CD4-positive, alpha-beta T cell treated with Interleukin-4 for 4 hours (primary cell): Measurements from ENCODE around the gene TTC9C.
"Not testable (repeated sequence)": the region's sequence is repeated elsewhere in the genome, so short reads cannot be mapped to it uniquely, and the experiment has no call there.

ENCODE experiments used
- DNase-seq: peaks from one replicate; pipeline ENCODE4 v3.0.0-alpha.2; 2020

The TTC9C gene

DNA sequence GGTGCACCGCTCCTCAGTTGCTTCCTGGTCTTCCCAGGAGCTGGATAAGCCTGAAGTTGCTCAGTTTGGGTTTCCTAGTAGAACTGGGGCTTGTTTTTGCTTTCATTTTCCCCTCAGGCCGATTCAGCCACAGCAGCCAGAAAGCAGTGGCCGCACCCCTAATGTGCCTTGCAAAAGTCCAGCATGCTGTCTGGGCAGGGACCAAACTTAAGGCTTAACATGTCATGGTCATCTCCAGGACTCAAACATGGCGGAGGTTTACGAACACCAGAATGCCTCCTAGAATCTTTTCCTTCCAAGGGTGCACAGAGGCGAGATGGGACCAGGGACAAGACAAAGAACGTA, 18.3 kb upstream of the TTC9C start:
- no peak for DNase-seq

DNA sequence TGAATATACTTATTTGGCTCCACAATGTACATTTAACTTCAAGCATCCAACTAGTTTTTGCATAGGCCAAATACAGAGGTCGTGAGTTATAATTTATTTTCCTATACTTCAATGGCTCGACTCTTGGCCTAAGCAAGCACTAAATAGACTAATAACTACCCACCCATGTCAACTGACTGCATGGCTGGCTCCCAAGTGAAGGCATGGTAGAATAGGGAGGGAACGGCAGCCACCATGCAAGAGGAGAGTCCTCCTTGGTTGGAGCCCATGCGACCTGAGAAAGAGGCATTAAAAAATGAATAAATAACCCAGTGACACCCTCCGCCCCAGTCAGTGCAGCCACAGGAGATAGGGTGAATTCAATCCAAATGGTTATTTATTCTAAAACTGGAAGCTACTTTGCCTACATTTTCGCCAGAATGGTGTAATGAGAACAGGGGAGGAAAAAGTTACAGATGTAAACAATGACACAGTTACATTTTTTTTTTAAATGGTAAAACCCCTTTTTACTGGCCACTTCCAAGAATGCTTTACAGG, 15.9 kb upstream of the TTC9C start:
- DNase-seq: no peak

DNA sequence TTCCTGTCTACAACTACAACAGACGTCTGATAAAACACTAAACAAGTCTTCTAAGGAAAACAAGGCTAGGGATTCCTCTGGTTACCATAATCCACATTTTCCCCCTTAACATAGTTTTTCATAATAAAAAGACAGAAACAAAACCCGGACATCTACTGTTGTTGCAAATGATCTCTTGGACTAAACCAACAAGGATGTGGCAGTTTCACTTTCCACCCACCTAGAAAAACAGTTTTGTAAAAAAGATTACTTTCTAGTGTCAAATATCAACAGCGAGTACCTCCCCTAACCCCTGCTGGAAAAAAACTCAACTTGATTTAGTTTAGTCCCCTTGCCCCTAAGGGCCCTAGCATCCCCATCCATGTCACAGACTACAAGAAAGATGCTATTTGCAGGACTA, 15.4 kb upstream of the TTC9C start:
- DNase-seq: peak; percentile 38

DNA sequence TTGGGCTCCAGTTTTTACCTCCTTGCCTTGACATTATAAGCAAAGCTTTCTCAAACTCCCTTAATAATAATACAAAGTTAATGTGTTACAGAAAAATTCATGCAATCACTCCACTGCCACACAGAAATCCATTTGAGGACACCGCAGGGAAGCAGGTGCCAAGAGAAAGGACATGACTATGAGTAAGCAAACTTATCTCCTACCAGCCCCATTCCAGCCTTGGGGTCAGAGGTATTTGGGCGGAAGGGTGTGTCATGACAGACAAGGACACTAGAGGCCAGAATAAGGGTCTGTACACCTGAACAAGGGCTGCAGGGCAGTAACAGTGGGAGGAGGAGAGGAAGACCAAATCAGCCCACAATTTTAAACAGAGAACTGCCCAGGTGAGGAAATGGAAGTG, 14.9 kb upstream of the TTC9C start:
- no peak for DNase-seq

DNA sequence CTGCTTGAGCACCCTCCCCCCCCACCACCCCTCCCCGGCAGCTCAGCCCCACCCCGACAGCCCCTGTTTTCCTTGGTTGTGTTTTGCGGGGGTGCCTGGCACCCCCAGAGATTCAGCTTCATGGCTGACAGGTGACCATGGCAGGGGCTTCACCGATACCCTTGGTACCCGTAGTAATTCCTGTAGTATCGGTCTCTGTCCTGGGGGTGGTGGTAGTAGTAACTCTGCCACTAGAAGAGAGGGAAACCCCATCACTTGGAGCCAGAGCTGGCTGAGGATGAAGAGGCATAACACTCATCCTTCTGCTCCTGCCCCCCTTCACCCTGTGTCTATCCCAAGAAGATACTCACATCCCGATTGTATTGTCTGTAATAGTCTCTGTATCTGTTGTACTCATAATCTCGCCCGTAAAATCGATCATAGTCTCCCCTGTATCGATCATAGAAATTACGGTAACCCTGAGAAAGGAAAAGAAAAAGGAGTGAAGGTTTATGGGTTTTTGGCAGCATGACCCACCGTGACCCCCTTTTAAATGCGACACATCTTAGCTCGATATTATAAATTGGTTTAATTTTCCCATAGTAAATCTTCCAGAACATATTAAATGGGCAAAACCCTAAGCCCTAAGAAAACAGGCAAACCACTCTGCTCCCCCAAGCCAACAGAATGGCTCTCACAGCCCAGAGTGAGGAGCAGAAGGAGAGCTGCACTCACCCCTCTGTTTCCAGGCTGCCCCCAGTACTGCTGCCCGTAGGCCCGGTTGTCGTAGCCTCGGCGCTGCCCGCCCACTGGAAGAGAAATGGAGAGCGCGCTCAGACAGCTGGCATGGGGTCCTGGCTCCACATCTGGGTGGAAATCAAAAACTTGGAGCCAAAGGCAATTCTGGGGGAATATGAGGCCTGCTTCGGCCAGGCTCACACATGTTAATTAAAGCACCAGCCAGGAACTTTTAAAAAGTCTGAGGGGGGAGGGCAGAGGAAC, 12.8 kb upstream of the TTC9C start:
- no peak for DNase-seq

DNA sequence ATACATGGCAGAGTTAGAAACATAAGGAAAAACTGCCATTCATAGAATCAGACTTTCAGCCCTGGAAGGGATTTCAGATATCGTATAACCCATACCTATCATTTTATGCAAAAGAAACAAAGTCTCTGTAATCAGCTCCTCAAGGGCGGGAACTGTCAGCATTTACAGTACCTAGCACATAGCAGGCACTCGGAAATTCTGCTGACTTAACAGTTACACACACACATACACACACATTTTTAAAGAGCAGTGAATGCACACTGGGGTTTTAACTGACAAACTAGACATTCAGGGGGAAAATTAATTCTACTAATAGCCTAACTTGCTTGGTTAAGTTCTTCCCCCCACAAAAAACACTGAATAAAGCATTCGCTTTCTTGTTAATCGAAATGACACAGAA, 12.1 kb upstream of the TTC9C start:
- no peak for DNase-seq

DNA sequence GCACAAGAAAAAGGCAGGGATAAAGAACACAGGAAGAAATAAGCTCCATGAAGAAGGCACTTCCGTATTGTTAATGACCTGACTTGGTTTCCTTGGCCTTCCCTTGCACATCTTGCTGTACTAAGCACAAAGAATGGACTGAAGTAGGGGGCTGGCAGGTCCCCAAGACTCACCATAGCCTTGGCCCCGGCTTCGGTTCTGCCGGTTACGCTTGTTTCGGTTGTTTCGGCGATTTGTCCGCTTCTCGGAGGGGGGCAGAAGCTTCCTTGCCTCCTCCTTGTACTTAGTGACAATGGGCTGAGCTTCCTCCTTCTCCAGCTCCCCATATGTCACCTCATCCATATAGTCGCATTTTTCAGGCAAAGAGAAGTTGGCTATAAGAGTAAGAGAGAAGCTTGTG, 11.5 kb upstream of the TTC9C start:
- DNase-seq: no peak

DNA sequence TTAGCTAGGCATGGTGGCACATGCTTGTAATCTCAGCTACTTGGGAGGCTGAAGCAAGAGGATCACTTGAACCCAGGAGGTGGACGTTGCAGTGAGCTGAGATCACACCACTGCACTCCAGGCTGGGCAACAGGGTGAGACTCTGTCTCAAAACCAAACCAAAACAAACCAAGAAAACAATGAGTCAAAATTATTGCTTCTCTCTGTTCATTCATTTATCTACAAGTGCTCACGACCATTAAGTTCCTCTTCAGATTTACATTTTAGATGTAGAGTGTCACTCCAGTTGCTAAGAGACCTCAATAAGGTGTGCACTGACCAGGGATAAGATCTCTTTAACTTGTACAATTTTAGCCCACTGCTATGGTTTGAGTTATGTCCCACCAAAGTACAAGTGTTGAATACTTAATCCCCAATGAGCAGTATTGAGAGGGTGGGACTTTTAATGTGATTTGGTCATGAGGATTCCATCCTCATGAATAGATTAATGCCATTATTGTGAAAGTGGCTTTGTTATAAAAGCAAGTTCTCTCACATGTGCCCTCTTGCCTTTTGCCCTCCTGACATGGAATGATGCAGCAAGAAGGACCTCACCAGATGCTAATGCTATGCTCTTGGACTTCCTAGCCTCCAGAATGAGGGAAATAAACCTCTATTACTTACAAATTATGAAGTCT, 8.8 kb upstream of the TTC9C start:
- no peak for DNase-seq

DNA sequence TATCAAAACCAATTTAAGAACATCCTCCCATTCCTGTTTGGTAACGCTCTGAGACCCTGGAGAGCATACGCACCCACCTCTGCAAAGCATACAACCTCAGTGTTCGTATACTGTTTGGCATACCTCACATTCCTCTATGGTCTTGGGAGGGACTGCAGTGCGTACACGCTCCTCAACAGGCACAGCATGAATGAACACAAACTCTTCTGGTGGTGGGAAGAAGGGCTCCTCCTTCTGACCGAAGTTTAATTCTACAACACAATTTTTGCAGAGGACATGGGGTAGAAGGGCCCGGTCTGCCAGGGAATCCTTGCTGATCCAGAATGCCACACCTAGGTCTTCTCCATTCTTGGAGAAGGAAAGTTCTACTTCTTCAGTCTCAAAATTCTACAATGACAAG, 6.3 kb upstream of the TTC9C start:
- DNase-seq: no peak

DNA sequence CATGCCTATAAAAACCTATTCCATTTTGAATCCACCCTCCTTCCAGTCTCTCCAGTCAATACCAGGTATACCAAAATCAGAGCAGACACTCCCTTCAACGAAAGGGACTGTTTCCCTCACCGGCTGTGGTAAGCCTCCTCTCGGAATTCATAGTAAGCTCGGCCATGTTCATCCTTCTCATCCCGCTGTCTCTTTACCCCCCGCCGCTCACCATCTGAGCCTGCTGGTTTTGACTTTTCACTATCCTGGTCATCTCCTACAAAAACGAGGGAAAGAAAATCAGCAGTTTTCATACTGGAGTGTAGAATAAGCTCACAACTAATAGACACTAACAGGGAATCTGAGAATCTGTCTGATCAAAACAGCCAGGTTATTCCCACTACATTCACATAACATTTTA, 4.1 kb upstream of the TTC9C start:
- DNase-seq: no peak

DNA sequence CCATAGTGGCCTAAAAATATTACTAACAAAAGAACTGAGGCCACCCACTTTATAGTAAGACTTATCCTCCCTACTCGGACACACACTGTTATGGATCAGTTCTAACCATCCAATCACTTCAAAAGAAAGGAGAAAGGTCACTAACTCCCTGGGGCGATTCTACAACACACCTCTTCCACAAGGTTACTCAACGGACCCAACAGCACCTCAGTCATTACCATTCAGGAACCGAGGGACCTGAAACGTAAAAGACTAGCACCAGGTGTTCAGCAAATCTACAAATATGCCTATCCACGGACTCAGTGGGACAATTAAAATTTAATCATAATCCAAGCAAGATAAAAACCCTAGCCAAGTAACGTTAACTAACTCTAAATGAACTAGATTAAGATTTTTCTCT, 2.6 kb upstream of the TTC9C start:
- DNase-seq: no peak

DNA sequence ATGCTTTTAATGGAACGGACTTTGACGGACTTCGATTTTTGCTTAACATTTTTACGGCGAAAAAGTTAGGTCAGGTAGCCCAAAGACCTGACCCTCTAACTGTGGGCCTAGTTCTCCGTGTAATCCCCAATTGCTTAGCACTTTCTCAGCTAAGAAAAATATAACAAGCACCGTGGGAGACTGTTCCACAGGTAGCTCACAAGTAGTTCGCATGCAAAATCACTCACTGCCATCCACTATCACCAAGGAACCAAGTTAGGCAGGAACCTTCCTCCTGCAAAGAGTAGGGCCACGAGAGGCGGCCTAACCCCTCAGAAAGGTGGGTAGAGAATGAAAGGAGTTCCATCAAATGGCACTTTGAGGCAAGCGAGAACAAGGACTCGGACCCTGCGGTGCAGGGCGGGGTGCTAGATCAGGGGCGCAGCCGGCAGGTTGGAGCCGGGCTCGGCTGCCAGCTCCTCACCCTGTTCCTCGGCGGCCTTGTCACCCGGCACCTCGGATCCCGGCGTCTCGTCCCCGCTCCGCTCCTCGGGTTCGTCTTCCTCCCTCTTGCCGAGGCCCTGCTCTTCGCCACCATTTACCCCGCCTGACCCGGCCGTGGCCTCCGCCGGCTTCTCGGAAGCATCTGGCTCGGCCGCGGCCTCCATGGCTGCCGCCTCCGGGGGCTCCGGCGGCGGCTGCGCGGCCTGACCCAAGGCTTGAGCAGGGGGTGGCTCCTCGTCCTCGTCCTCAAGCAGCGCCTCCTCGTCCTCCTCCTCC, 2.0 kb upstream of the TTC9C start:
- DNase-seq: no peak

DNA sequence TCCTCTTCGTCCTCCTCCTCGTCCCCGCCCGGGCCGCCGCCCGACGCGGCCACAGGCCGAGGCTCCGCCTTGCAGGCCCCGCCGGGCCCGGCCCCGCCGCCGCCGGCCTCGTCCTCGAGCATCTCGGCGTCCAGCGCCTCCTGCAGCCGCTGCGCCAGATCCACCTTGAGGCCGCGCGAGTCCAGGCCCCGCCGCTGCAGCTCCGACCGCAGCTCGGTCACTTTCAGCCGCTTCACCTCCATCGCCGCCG, 1.4 kb upstream of the TTC9C start:
- no peak for DNase-seq

DNA sequence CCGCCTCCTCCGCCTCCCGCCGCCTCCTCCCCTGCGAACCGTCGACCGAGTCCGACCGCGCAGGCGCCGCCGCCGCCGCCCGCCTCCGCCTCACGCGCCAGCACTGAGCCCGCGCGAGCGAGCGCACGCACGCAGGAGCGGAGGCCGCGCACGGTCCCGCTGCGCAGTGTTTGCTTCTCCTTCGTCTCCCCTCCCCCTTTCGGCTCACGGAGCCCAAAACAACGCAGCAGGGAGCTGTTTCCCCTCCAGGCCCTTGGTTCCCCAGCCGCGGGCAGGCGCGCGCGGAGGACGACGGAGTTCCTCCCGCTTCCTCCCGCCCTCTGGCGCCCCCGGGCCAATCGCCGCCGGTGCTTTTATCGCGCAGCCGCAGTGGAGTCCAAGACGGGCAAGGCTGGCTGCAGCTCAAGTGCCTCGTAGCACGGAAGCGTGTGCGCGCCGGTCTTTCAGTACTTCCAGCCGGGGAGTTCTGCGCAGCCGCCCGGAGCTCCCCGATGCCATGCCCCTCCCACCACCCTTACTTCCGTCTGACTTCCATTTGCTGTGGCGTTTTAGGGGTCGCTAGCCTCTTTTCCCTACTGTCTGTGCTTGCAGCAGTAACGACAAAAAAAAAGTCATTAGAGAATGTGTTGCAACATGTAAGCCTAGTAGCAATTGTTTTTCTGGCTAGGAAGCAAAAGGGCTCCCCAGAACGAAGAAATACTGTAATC, 968 bp upstream of the TTC9C start, which contains the start of gene HNRNPUL2:
HNRNPUL2 (minus strand) TSS at position 293 of the 707 bp plus-strand sequence. CDS start 301 bp downstream, outside the sequence.
- peak; percentile 99 for DNase-seq

DNA sequence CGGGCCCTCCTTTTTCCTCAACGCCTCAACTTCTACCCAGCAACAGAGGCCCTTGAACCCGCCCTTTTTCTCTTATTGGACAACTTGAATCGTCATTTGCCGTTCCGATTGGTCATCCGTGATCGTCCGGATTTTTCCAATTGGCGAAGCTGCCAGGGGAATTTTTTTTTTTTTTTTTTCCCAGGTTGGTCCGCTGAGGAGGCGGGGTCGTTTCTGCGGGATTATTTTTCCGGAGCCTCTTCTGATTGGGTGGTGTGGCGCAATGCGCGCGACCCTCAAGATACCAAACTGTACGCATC, 465 bp upstream of the TTC9C start:
- peak; percentile 97 for DNase-seq

DNA sequence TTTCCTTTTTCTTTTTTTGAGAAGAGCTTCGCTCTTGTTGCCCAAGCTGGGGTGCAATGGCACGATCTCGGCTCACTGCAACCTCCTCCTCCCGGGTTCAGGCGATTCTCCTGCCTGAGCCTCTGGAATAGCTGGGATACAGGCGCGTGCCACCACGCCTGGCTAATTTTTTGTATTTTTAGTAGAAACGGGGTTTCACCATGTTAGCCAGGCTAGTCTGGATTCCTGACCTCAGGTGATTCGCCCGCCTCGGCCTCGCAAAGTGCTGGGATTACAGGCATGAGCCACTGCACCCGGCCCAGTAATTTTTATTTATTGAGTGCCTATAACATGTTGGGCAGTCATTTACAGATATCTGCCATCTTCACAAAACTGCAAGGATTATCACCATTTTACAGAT, 1.8 kb downstream of the TTC9C start:
- not testable (repeated sequence) for DNase-seq

DNA sequence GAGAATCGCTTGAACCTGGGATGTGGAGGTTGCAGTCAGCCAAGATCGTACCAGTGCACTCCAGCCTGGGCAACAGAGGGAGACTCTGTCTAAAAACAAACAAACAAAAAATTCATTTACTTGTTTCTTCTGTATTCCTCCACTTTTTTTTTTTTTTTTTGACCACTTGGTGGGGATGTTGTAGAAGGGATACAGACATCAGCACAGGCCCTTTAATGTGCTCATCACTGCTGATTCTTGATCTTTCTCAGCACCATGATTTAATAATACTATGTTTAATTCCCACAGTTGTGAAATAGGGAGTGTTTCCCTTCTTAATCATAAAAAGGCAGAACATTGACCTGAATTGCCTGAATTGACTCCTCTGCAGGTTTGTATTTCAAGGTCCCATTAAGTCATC, 4.5 kb downstream of the TTC9C start:
- no peak for DNase-seq

DNA sequence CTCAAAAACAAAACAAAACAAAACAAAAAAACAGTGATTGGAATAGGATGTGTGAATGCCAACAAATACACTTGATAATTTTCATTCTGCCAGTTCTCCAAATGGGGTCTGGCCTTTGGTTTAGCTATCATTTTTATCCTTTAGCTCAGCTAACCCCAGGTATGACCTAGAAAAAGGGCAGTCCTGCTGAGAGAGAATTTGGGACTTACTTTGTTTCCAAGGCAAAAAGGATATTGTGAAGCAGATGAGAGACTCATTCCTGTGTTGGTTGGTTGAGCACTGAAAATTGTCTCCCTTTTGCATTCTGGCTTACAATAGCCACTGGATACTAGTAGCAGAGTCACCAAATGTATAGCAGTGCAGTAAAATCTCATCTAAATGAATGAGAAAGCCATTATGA, 8.9 kb downstream of the TTC9C start:
- no peak for DNase-seq

DNA sequence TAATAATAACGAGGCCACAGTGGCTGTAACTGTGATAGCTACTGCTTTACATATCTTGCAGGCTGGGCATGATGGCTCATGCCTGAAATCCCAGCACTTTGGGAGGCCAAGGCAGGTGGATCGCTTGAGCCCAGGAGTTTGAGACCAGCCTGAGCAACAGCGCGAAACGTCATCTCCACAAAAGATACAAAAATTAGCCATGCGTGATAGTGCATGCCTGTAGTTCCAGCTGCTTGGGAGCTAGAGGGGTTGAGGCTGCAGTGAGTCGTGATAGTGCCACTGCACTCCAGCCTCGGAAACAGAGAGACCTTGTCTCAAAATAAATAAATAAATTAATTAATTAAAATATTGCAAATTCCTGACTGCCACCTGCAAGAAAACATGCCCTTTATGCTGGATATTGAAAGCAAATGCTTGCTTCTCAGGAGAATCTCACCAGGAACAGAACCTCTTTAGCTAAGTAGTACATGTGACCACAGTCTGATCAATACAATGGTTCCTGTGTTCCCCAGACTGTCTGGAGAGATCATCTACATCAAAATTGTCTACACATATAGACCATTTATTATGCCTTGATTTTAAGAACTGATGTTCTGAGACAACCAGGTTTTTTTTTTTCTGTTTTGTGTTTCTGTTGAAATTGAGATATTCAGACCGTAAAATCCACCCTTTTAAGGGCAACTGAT, 19.3 kb downstream of the TTC9C start:
- DNase-seq: no peak

DNA sequence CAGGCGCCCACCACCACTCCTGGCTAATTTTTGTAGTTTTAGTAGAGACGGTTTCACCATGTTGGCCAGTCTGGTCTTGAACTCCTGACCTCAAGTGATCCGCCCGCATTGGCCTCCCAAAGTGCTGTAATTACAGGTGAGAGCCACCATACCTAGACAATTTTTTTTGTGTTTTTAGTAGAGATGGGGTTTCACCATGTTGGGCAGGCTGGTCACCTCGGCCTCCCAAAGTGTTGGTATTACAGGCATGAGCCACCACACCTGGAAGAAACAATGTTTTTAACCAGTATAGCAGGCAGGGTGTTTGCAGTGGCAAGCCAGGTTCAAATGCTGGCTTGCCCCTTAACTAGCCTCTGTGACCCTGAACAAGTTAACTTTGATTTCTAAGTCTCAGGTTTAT, 21.6 kb downstream of the TTC9C start:
- DNase-seq: not testable (repeated sequence)

DNA sequence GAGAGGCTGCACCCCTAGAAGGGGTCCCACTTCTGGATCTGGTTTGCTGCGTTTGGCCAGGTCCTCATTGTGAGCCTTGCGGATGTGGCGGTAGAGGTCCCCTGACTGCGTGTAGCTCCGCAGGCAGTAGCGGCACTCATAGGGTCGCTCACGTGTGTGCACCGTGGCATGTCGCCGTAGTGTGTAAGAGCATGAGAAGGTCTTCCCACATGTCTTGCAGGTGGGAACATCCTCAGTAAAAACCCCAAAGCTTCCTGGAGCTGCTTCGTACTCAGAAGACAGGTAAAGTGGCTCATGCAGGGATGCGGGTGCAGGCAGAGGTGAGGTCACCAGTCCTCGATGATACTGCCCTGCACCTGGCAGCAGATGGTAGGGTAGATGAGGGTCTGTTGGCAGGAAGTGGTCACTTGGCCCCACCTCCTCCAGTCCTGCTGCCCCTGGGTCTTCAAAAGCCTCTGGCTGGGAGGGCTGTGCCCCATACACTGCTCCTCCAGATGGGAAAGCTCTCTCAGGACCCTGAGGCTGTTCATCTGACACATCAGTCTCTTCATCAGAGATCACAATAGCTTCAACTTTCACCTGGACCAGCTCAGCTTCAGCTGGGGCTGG, 24.0 kb downstream of the TTC9C start:
- no peak for DNase-seq
